PC-3 (cell line): ENCODE data around the gene TCF12. TPM values are rescaled to one million over a fixed set of nuclear protein-coding genes. Genes with fewer than 3 reads are reported as not detected.

Source experiments
- ATAC-seq: fragments of 200-7000 bp; cut with Tn5 transposase; 2 replicates; pipeline ENCODE4 v1.9.1; 2020; ENCODE audit warnings: mild to moderate bottlenecking, moderate library complexity
- BruUV-seq: library from RNA; stranded (reverse); fragments of 400-500 nt; replicated peaks from 2 replicates; lab custom pipeline; 2021; lab: Mats Ljungman, UMichigan
- CTCF ChIA-PET: fragments of 300-600 bp; sonication (Branson Sonifier 250); formaldehyde crosslinking; loops from one replicate; lab custom pipeline; 2022; ENCODE audit warnings: antibody characterized with exemption; lab: Charles Lee
- POLR2A ChIA-PET: fragments of 300-600 bp; sonication (Branson Sonifier 250); formaldehyde crosslinking; loops from one replicate; lab custom pipeline; 2022; ENCODE audit warnings: antibody characterized with exemption; ENCODE audit not compliant: unreplicated experiment; lab: Charles Lee
- DNase-seq: peaks from one replicate; pipeline ENCODE4 v3.0.0-alpha.2; 2015
- H2AFZ ChIP-seq: fragments of 300-600 bp; sonication (generic); 2 replicates; pipeline ENCODE4 v1.6.0; 2016; ENCODE audit warnings: antibody characterized with exemption, low read length
- H3F3A ChIP-seq: fragments of 300-600 bp; sonication (generic); one replicate; pipeline ENCODE4 v1.6.0; 2017; ENCODE audit warnings: antibody characterized with exemption, low read length, control low read depth, mild to moderate bottlenecking; ENCODE audit not compliant: unreplicated experiment
- H3K27ac ChIP-seq: fragments of 300-600 bp; sonication (generic); 2 replicates; pipeline ENCODE4 v1.5.1; 2016; ENCODE audit warnings: mild to moderate bottlenecking, low read length
- H3K27me3 ChIP-seq: fragments of 300-600 bp; sonication (generic); 2 replicates; pipeline ENCODE4 v1.6.1; 2016; ENCODE audit warnings: low read length, mixed read lengths
- H3K36me3 ChIP-seq: fragments of 300-600 bp; sonication (generic); 2 replicates; pipeline ENCODE4 v1.6.1; 2016; ENCODE audit warnings: low read depth, mixed run types, low read length, mixed read lengths
- H3K4me1 ChIP-seq: fragments of 300-600 bp; sonication (generic); 2 replicates; pipeline ENCODE4 v1.5.1; 2016; ENCODE audit warnings: low read length; ENCODE audit not compliant: insufficient read depth
- H3K4me2 ChIP-seq: fragments of 300-600 bp; sonication (generic); 2 replicates; pipeline ENCODE4 v1.6.0; 2016; ENCODE audit warnings: low read length
- H3K4me3 ChIP-seq: fragments of 300-600 bp; sonication (generic); 2 replicates; pipeline ENCODE4 v1.5.1; 2016; ENCODE audit warnings: mild to moderate bottlenecking, low read length, mixed read lengths
- H3K79me2 ChIP-seq: fragments of 300-600 bp; sonication (generic); 2 replicates; pipeline ENCODE4 v1.6.1; 2017; ENCODE audit warnings: low read length, mixed read lengths
- H3K9ac ChIP-seq: fragments of 300-600 bp; sonication (generic); 2 replicates; pipeline ENCODE4 v1.6.0; 2016; ENCODE audit warnings: mild to moderate bottlenecking, low read length
- H3K9me2 ChIP-seq: fragments of 300-600 bp; sonication (generic); replicated peaks from 2 replicates; pipeline ENCODE4 v1.6.1; 2016; ENCODE audit warnings: mixed run types, low read length, mixed read lengths
- H3K9me3 ChIP-seq: fragments of 300-600 bp; sonication (generic); 2 replicates; pipeline ENCODE4 v1.6.1; 2016; ENCODE audit warnings: low read length, mixed read lengths
- H4K20me1 ChIP-seq: fragments of 300-600 bp; sonication (generic); 2 replicates; pipeline ENCODE4 v1.6.1; 2016; ENCODE audit warnings: low read length, mixed read lengths
- EZH2 ChIP-seq: fragments of 300-600 bp; sonication (generic); IDR thresholded peaks from one replicate; pipeline ENCODE4 v1.6.1; 2017; ENCODE audit warnings: antibody characterized with exemption, mild to moderate bottlenecking, low read length; ENCODE audit not compliant: unreplicated experiment
- EZH2phosphoT487 ChIP-seq: fragments of 300-600 bp; sonication (generic); IDR thresholded peaks from 2 replicates; pipeline ENCODE4 v1.6.1; 2018; ENCODE audit warnings: mild to moderate bottlenecking, antibody characterized with exemption, low read length, borderline replicate concordance
- intact Hi-C: fragments of 100-400 bp; cut with micrococcal nuclease; formaldehyde crosslinking; loops from 2 replicates; pipeline ENCODE4 v1.9.0; 2023
- total RNA-seq: library from RNA; depleted of rRNA; stranded (reverse); fragments of >200 nt; gene quantifications from 2 replicates; pipeline ENCODE4 v1.2.3, GENCODE V29; 2014
- TF ChIP-seq, protein P1 (sequence below): fragments of 300-600 bp; sonication (generic); conservative IDR thresholded peaks from 2 replicates; pipeline ENCODE4 v1.5.1; 2017; ENCODE audit warnings: antibody characterized with exemption, low read depth, mild to moderate bottlenecking, low read length

The TCF12 gene
- total RNA-seq, 1 experiment from 2014 or later: 103 TPM

DNA sequence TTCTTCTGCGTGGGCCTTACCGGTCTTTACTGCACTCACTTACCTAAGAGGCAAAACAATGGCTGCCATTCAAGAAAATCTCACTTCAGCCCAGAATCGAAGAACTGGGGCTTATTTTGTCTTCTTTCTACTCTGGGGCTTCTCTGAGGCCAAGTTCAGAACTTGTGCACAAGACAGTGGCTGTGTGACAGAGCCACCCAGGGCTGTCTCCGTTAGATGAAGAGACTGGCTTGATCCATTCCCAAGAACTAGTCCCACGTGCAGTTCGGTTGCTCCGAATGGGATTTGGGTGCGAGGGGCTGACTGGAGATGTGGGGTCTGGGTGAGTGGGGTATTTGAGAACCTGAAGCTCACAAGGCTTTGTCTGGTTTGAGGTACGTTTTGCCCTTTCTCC lies 795 bp upstream of the TCF12 start:
- TF ChIP-seq, protein P1, sequence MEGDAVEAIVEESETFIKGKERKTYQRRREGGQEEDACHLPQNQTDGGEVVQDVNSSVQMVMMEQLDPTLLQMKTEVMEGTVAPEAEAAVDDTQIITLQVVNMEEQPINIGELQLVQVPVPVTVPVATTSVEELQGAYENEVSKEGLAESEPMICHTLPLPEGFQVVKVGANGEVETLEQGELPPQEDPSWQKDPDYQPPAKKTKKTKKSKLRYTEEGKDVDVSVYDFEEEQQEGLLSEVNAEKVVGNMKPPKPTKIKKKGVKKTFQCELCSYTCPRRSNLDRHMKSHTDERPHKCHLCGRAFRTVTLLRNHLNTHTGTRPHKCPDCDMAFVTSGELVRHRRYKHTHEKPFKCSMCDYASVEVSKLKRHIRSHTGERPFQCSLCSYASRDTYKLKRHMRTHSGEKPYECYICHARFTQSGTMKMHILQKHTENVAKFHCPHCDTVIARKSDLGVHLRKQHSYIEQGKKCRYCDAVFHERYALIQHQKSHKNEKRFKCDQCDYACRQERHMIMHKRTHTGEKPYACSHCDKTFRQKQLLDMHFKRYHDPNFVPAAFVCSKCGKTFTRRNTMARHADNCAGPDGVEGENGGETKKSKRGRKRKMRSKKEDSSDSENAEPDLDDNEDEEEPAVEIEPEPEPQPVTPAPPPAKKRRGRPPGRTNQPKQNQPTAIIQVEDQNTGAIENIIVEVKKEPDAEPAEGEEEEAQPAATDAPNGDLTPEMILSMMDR: no peak
- no peak for TF ChIP-seq EZH2
- TF ChIP-seq EZH2phosphoT487: no peak
- peak overlapping the region; percentile 90 for H3K4me3 ChIP-seq
- peak overlapping the region; percentile 80 for H3K4me2 ChIP-seq
- H3K27ac ChIP-seq: no peak overlapping the region
- no peaks in the 10 kb centered on the region for H3K9me3 ChIP-seq
- intact Hi-C loops: loop anchor here (1.0 to 10.0 kb wide), 4 partner anchors 30 to 295 kb away; partner anchors contain the start of gene ZNF280D
- CTCF ChIA-PET: no interaction called here
- POLR2A ChIA-PET: interaction anchor here (0.6 kb wide), 1 partner anchor 30 kb away, joined by 3 read pairs; no protein-coding TSS in a partner anchor
- no peaks in the 10 kb centered on the region for H4K20me1 ChIP-seq
- H3K36me3 ChIP-seq: 0 out of 2 replicates have a peak, but pooled peaks cover 4% of the 10 kb centered on the region
- ATAC-seq (no peak), DNase-seq (no peak)
- H3K79me2 ChIP-seq: peaks cover 37% of the 10 kb centered on the region
- peak overlapping the region; percentile 91 for H2AFZ ChIP-seq
- H3K4me1 ChIP-seq: peaks cover 15% of the 10 kb centered on the region
- H3K27me3 ChIP-seq: no peaks in the 10 kb centered on the region
- H3F3A ChIP-seq: no peaks in the 10 kb centered on the region
- no peaks in the 10 kb centered on the region for H3K9me2 ChIP-seq
- no TSS peak for BruUV-seq
- H3K9ac ChIP-seq: peak overlapping the region; percentile 95

- ATAC-seq (peak; percentile 19), DNase-seq (peak; percentile 57)
- TF ChIP-seq, protein P1: no peak
- TF ChIP-seq EZH2phosphoT487 (no peak), EZH2 (no peak)
- ChIA-PET CTCF (no interaction called here), POLR2A (interaction anchor here (0.7 kb wide), 1 partner anchor 296 kb away, joined by 4 read pairs; no protein-coding TSS in a partner anchor)
- Histone ChIP-seq H4K20me1 (no peaks in the 10 kb centered on the region), H2AFZ (peak overlapping the region; percentile 91), H3K9me2 (no peaks in the 10 kb centered on the region), H3K36me3 (0 out of 2 replicates have a peak, but pooled peaks cover 4% of the 10 kb centered on the region), H3K4me2 (peak overlapping the region; percentile 80), H3K27me3 (no peaks in the 10 kb centered on the region), H3K4me1 (peaks cover 28% of the 10 kb centered on the region), H3K79me2 (peaks cover 46% of the 10 kb centered on the region), H3K9me3 (no peaks in the 10 kb centered on the region), H3K4me3 (peak overlapping the region; percentile 90), H3K27ac (peak overlapping the region; percentile 26), H3K9ac (peak overlapping the region; percentile 95), H3F3A (no peaks in the 10 kb centered on the region)
- no TSS peak for BruUV-seq
- intact Hi-C loops: loop anchor here (5.0 to 10.0 kb wide), 3 partner anchors 184 to 293 kb away; partner anchors contain the start of gene ZNF280D
These were observed 676 bp downstream of the TCF12 start for GRCh38 chr15:56919031-56919608.
